SU-DHL-6 (cell line): ENCODE measurements around the gene AGTR1.

Source experiments
- H2AFZ ChIP-seq: fragments of 200-600 bp; sonication (generic); 2 replicates; pipeline ENCODE4 v1.6.1; 2014; ENCODE audit warnings: low read depth, mild to moderate bottlenecking, moderate library complexity, mixed read lengths, antibody characterized with exemption, low read length; ENCODE audit not compliant: severe bottlenecking
- H3F3A ChIP-seq: fragments of 200-600 bp; shearing (Covaris generic); 2 replicates; pipeline ENCODE4 v1.6.0; 2016; ENCODE audit warnings: antibody characterized with exemption, mild to moderate bottlenecking; ENCODE audit not compliant: insufficient read depth
- H3K27ac ChIP-seq: fragments of 200-600 bp; sonication (generic); 2 replicates; pipeline ENCODE4 v1.5.1; 2016; ENCODE audit warnings: low read depth, mild to moderate bottlenecking, low read length, moderate library complexity, mixed read lengths
- H3K27me3 ChIP-seq: fragments of 200-600 bp; sonication (generic), shearing (Covaris generic); 2 replicates; pipeline ENCODE4 v1.6.0; 2014; ENCODE audit warnings: mild to moderate bottlenecking, low read length
- H3K36me3 ChIP-seq: fragments of 200-600 bp; sonication (generic); 2 replicates; pipeline ENCODE4 v1.6.1; 2014; ENCODE audit warnings: mild to moderate bottlenecking, low read length, mixed read lengths
- H3K4me2 ChIP-seq: fragments of 300-600, 200-600 bp; shearing (Covaris generic), sonication (generic); 2 replicates; pipeline ENCODE4 v1.6.0; 2014; ENCODE audit warnings: low read length, low read depth, mild to moderate bottlenecking; ENCODE audit not compliant: poor library complexity, severe bottlenecking
- H3K4me3 ChIP-seq: fragments of 200-600 bp; sonication (generic); 2 replicates; pipeline ENCODE4 v1.5.1; 2014; ENCODE audit warnings: antibody characterized with exemption, low read length, mild to moderate bottlenecking, mixed read lengths; ENCODE audit not compliant: insufficient read depth, poor library complexity, severe bottlenecking
- H3K79me2 ChIP-seq: fragments of 200-600 bp; sonication (generic); 2 replicates; pipeline ENCODE4 v1.6.1; 2014; ENCODE audit warnings: mild to moderate bottlenecking, low read length, moderate library complexity; ENCODE audit not compliant: insufficient read depth
- H3K9ac ChIP-seq: fragments of 200-600 bp; sonication (generic); 2 replicates; pipeline ENCODE4 v1.7.0; 2014; ENCODE audit warnings: mild to moderate bottlenecking, low read length
- H3K9me2 ChIP-seq: fragments of 200-600 bp; sonication (generic); replicated peaks from 2 replicates; pipeline ENCODE4 v1.6.1; 2014; ENCODE audit warnings: low read length; ENCODE audit not compliant: insufficient read depth
- H3K9me3 ChIP-seq: fragments of 200-600 bp; sonication (generic); 2 replicates; pipeline ENCODE4 v1.6.1; 2014; ENCODE audit warnings: low read length, mixed read lengths; ENCODE audit not compliant: insufficient read depth
- H4K20me1 ChIP-seq: fragments of 200-600 bp; sonication (generic); 2 replicates; pipeline ENCODE4 v1.6.1; 2014; ENCODE audit warnings: low read depth, mild to moderate bottlenecking, antibody characterized with exemption, low read length, moderate library complexity, mixed read lengths
- EZH2phosphoT487 ChIP-seq: fragments of 200-600 bp; sonication (generic), shearing (Covaris generic); conservative IDR thresholded peaks from 2 replicates; pipeline ENCODE4 v1.6.1; 2018; ENCODE audit warnings: mild to moderate bottlenecking, antibody characterized with exemption, low read length, moderate library complexity, mixed read lengths
- TF ChIP-seq, protein P1 (sequence below): fragments of 200-600 bp; sonication (generic); IDR thresholded peaks from one replicate; pipeline ENCODE4 v1.5.1; 2017; ENCODE audit warnings: antibody characterized with exemption, mild to moderate bottlenecking, low read length, moderate library complexity; ENCODE audit not compliant: insufficient read depth, poor library complexity, severe bottlenecking

The AGTR1 gene

DNA sequence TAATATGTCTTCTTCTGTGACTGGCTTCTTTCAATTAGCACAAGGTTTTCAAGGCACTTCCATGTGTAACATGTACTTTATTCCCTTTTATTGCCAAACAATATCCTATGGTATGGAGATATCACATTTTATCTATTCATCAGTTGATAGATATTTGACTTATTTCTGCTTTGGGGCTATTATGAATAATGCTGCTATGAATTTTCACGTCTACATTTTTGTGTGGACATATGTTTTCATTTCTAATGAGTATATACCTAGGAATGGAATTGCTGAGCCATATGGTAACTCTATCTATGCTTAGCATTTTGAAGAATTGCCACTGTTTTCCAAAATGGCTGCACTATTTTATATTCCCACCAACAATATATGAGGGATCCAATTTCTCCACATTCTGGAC lies 3.6 kb upstream of the AGTR1 start:
- no peaks in the 10 kb centered on the region for H3F3A ChIP-seq
- H2AFZ ChIP-seq: no peak overlapping the region
- TF ChIP-seq, protein P1, sequence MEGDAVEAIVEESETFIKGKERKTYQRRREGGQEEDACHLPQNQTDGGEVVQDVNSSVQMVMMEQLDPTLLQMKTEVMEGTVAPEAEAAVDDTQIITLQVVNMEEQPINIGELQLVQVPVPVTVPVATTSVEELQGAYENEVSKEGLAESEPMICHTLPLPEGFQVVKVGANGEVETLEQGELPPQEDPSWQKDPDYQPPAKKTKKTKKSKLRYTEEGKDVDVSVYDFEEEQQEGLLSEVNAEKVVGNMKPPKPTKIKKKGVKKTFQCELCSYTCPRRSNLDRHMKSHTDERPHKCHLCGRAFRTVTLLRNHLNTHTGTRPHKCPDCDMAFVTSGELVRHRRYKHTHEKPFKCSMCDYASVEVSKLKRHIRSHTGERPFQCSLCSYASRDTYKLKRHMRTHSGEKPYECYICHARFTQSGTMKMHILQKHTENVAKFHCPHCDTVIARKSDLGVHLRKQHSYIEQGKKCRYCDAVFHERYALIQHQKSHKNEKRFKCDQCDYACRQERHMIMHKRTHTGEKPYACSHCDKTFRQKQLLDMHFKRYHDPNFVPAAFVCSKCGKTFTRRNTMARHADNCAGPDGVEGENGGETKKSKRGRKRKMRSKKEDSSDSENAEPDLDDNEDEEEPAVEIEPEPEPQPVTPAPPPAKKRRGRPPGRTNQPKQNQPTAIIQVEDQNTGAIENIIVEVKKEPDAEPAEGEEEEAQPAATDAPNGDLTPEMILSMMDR: no peak
- no peaks in the 10 kb centered on the region for H3K79me2 ChIP-seq
- no peak overlapping the region for H3K4me2 ChIP-seq
- H3K9me2 ChIP-seq: no peaks in the 10 kb centered on the region
- no peaks in the 10 kb centered on the region for H3K36me3 ChIP-seq
- H3K4me3 ChIP-seq: no peak overlapping the region
- H3K9ac ChIP-seq: no peak overlapping the region
- H3K27ac ChIP-seq: no peak overlapping the region
- no peaks in the 10 kb centered on the region for H4K20me1 ChIP-seq
- H3K9me3 ChIP-seq: no peaks in the 10 kb centered on the region
- H3K27me3 ChIP-seq: no peaks in the 10 kb centered on the region

- no peak overlapping the region for H2AFZ ChIP-seq
Observed at GRCh38 chr3:148698190-148698810, 597 bp downstream of the AGTR1 start.

GRCh38 chr3:148705314-148705713 lies 7.6 kb downstream of the AGTR1 start:
- H3F3A ChIP-seq: no peaks in the 10 kb centered on the region
- no peak overlapping the region for H3K9ac ChIP-seq
- H4K20me1 ChIP-seq: no peaks in the 10 kb centered on the region
- no peak overlapping the region for H3K4me3 ChIP-seq
- no peaks in the 10 kb centered on the region for H3K9me2 ChIP-seq
- TF ChIP-seq, protein P1: no peak
- no peak for TF ChIP-seq EZH2phosphoT487
- H3K27me3 ChIP-seq: no peaks in the 10 kb centered on the region; the same call in 1 of the 2 replicates
- H3K79me2 ChIP-seq: no peaks in the 10 kb centered on the region
- H3K36me3 ChIP-seq: no peaks in the 10 kb centered on the region
- H3K9me3 ChIP-seq: no peaks in the 10 kb centered on the region
- H2AFZ ChIP-seq: no peak overlapping the region
- H3K27ac ChIP-seq: no peak overlapping the region
- no peak overlapping the region for H3K4me2 ChIP-seq

More at GRCh38 chr3:148698190-148698810, 597 bp downstream of the AGTR1 start:
- TF ChIP-seq EZH2phosphoT487: no peak
- TF ChIP-seq, protein P1: no peak
- no peaks in the 10 kb centered on the region; the same call in 1 of the 2 replicates for H3K27me3 ChIP-seq
- no peaks in the 10 kb centered on the region for H3K9me3 ChIP-seq
- H3K79me2 ChIP-seq: no peaks in the 10 kb centered on the region
- H3K9ac ChIP-seq: no peak overlapping the region
- H3K4me3 ChIP-seq: no peak overlapping the region
- no peaks in the 10 kb centered on the region for H3K36me3 ChIP-seq
- H3F3A ChIP-seq: no peaks in the 10 kb centered on the region
- no peak overlapping the region for H3K4me2 ChIP-seq
- no peaks in the 10 kb centered on the region for H4K20me1 ChIP-seq
- H3K9me2 ChIP-seq: no peaks in the 10 kb centered on the region
- H3K27ac ChIP-seq: no peak overlapping the region
